IMR-90 (cell line): ENCODE data around the gene S100A16. TPM values are rescaled to one million over a fixed set of nuclear protein-coding genes. Genes with fewer than 3 reads are reported as not detected.
A peak's percentile ranks its signal among the peaks of the same experiment; 100 is the strongest.

Experiments
- ATAC-seq: fragments of 200-7000 bp; cut with Tn5 transposase; 2 replicates; pipeline ENCODE4 v1.9.1; 2020; ENCODE audit warnings: low read depth, mild to moderate bottlenecking, moderate library complexity
- BruUV-seq: library from RNA; stranded (reverse); fragments of 400-500 nt; replicated peaks from 2 replicates; lab custom pipeline; 2021; lab: Mats Ljungman, UMichigan
- CTCF ChIA-PET: fragments of 300-600 bp; formaldehyde crosslinking; extraction: SDS; loops from one replicate; lab custom pipeline; 2021; ENCODE audit warnings: antibody characterized with exemption; lab: Yijun Ruan, JAX
- POLR2A ChIA-PET: fragments of 300-600 bp; sonication (Branson Sonifier 250); formaldehyde crosslinking; loops from one replicate; lab custom pipeline; 2022; ENCODE audit warnings: antibody characterized with exemption; ENCODE audit not compliant: unreplicated experiment; lab: Charles Lee
- DNase-seq: peaks from one replicate; pipeline ENCODE4 v3.0.0; 2013
- H2AFZ ChIP-seq: replicated peaks from 2 replicates; pipeline ENCODE3; 2013; ENCODE audit warnings: low read length, mild to moderate bottlenecking; ENCODE audit not compliant: poor library complexity
- H2AK5ac ChIP-seq: 2 replicates; pipeline ENCODE4 v1.6.1; 2013; ENCODE audit warnings: low read depth, low read length, inconsistent platforms
- H2AK9ac ChIP-seq: replicated peaks from 2 replicates; pipeline ENCODE3; 2013; ENCODE audit warnings: mild to moderate bottlenecking, low read depth, low read length, moderate library complexity; ENCODE audit not compliant: poor library complexity
- H2BK120ac ChIP-seq: 2 replicates; pipeline ENCODE4 v1.6.1; 2013; ENCODE audit warnings: low read depth, low read length, inconsistent platforms
- H2BK15ac ChIP-seq: 3 replicates; pipeline ENCODE4 v1.6.1; 2013; ENCODE audit warnings: low read depth, low read length, inconsistent platforms
- H2BK20ac ChIP-seq: 2 replicates; pipeline ENCODE4 v1.6.1; 2013; ENCODE audit warnings: low read depth, mild to moderate bottlenecking, inconsistent platforms, low read length, moderate library complexity
- H2BK5ac ChIP-seq: 2 replicates; pipeline ENCODE4 v1.6.1; 2013; ENCODE audit warnings: mild to moderate bottlenecking, low read depth, low read length, inconsistent platforms; ENCODE audit not compliant: poor library complexity, severe bottlenecking
- H3K14ac ChIP-seq: replicated peaks from 2 replicates; pipeline ENCODE4 v1.6.1; 2013; ENCODE audit warnings: low read depth, low read length, inconsistent platforms
- H3K18ac ChIP-seq: 2 replicates; pipeline ENCODE4 v1.6.1; 2013; ENCODE audit warnings: low read depth, low read length, control low read depth
- H3K23ac ChIP-seq: 2 replicates; pipeline ENCODE4 v1.6.1; 2013; ENCODE audit warnings: low read depth, low read length, inconsistent platforms
- H3K27ac ChIP-seq: 2 replicates; pipeline ENCODE4 v1.5.1; 2013; ENCODE audit warnings: mild to moderate bottlenecking, control low read depth, low read length; ENCODE audit not compliant: insufficient read depth
- H3K27me3 ChIP-seq: 2 replicates; pipeline ENCODE4 v1.6.1; 2013; ENCODE audit warnings: low read length; ENCODE audit not compliant: control insufficient read depth, insufficient read depth
- H3K36me3 ChIP-seq: 2 replicates; pipeline ENCODE4 v1.6.1; 2013; ENCODE audit warnings: low read length, mixed read lengths; ENCODE audit not compliant: control insufficient read depth, insufficient read depth
- H3K4ac ChIP-seq: 2 replicates; pipeline ENCODE4 v1.6.1; 2013; ENCODE audit warnings: low read depth, low read length, inconsistent platforms
- H3K4me1 ChIP-seq: 2 replicates; pipeline ENCODE4 v1.6.1; 2013; ENCODE audit warnings: low read length, mixed read lengths; ENCODE audit not compliant: control insufficient read depth, insufficient read depth
- H3K4me2 ChIP-seq: 2 replicates; pipeline ENCODE4 v1.6.1; 2013; ENCODE audit warnings: low read depth, mild to moderate bottlenecking, control low read depth, low read length, moderate library complexity
- H3K4me3 ChIP-seq: 2 replicates; pipeline ENCODE4 v1.5.1; 2013; ENCODE audit warnings: low read depth, mild to moderate bottlenecking, control low read depth, low read length, moderate library complexity; ENCODE audit not compliant: insufficient read depth
- H3K56ac ChIP-seq: 2 replicates; pipeline ENCODE4 v1.6.1; 2013; ENCODE audit warnings: low read length, inconsistent platforms; ENCODE audit not compliant: insufficient read depth; ENCODE audit errors: extremely low read depth
- H3K79me1 ChIP-seq, 2 experiments: 2 replicates each; pipeline ENCODE4 v1.6.1; 2013; ENCODE audit warnings: low read length in 2 of 2, inconsistent platforms in 1 of 2, low read depth in 1 of 2
- H3K9ac ChIP-seq: 2 replicates; pipeline ENCODE4 v1.6.1; 2013; ENCODE audit warnings: low read depth, low read length, control low read depth
- H3K9me1 ChIP-seq: 2 replicates; pipeline ENCODE4 v1.6.1; 2013; ENCODE audit warnings: low read length, inconsistent platforms; ENCODE audit not compliant: insufficient read depth
- H3K9me3 ChIP-seq: 2 replicates; pipeline ENCODE4 v1.6.1; 2013; ENCODE audit warnings: low read length; ENCODE audit not compliant: control insufficient read depth, insufficient read depth
- H4K20me1 ChIP-seq: 2 replicates; pipeline ENCODE4 v1.6.1; 2013; ENCODE audit warnings: low read length, inconsistent platforms; ENCODE audit not compliant: insufficient read depth
- H4K5ac ChIP-seq: 2 replicates; pipeline ENCODE4 v1.6.1; 2013; ENCODE audit warnings: mild to moderate bottlenecking, low read depth, low read length, control low read depth
- H4K8ac ChIP-seq, 2 experiments: 2 replicates each; pipeline ENCODE4 v1.6.1; 2013; ENCODE audit warnings: low read depth in 2 of 2, low read length in 2 of 2, control low read depth in 1 of 2, inconsistent platforms in 1 of 2
- H4K91ac ChIP-seq: 2 replicates; pipeline ENCODE4 v1.6.1; 2013; ENCODE audit warnings: low read depth, low read length, inconsistent platforms; ENCODE audit not compliant: insufficient read depth
- CEBPB ChIP-seq: IDR thresholded peaks from 2 replicates; pipeline ENCODE4 v1.6.1; 2012; ENCODE audit warnings: low read depth, low read length, improper control_type of control experiment
- FOS ChIP-seq: fragments of 150-350 bp; IDR thresholded peaks from 2 replicates; pipeline ENCODE4 v1.6.1; 2016; ENCODE audit warnings: low read depth, low read length
- MAFK ChIP-seq: IDR thresholded peaks from 2 replicates; pipeline ENCODE4 v1.6.1; 2012; ENCODE audit warnings: low read depth, low read length, improper control_type of control experiment
- MAZ ChIP-seq: IDR thresholded peaks from 2 replicates; pipeline ENCODE4 v1.6.1; 2012; ENCODE audit warnings: low read depth, mild to moderate bottlenecking, low read length, improper control_type of control experiment, moderate library complexity, borderline replicate concordance
- MXI1 ChIP-seq: IDR thresholded peaks from 2 replicates; pipeline ENCODE4 v1.6.1; 2012; ENCODE audit warnings: low read depth, mild to moderate bottlenecking, low read length, moderate library complexity, borderline replicate concordance
- RAD21 ChIP-seq: IDR thresholded peaks from 2 replicates; pipeline ENCODE4 v1.6.1; 2012; ENCODE audit warnings: low read length, improper control_type of control experiment
- RCOR1 ChIP-seq: IDR thresholded peaks from 2 replicates; pipeline ENCODE4 v1.6.1; 2012; ENCODE audit warnings: mild to moderate bottlenecking, low read length, improper control_type of control experiment; ENCODE audit not compliant: insufficient replicate concordance
- RFX5 ChIP-seq: IDR thresholded peaks from 2 replicates; pipeline ENCODE4 v1.8.0; 2012; ENCODE audit warnings: low read depth, mild to moderate bottlenecking, low read length, moderate library complexity
- WGBS, 2 experiments: methylation state at CpG; one replicate each; pipeline versions ENCODE4 v1.1.5 to v1.1.7; 2013; ENCODE audit warnings: missing lambda C conversion rate in 2 of 2; ENCODE audit not compliant: insufficient read length in 1 of 2; ENCODE audit errors: extremely low coverage in 2 of 2; 5-methylcytosine and 5-hydroxymethylcytosine counted together
- dilution Hi-C: fragments of 300-500 bp; cut with HindIII; formaldehyde crosslinking; loops from one replicate; pipeline ENCODE4 v1.14.3; 2018; ENCODE audit warnings: low sequenced_read_pairs; ENCODE audit not compliant: unreplicated experiment
- in situ Hi-C: fragments of 300-500 bp; cut with MboI; formaldehyde crosslinking; loops from 3 replicates; pipeline ENCODE4 v1.14.3; 2019; ENCODE audit warnings: low sequenced_read_pairs, inconsistent platforms, mixed read lengths
- intact Hi-C: fragments of 100-400 bp; cut with micrococcal nuclease; formaldehyde crosslinking; loops from 2 replicates; pipeline ENCODE4 v1.10.0; 2022
- polyA plus RNA-seq, 3 experiments: library from polyadenylated mRNA; depleted of rRNA; stranded (reverse); fragments of >200 nt; gene quantifications; 2 replicates each; pipeline ENCODE4 v1.2.3, GENCODE V29; 2012; ENCODE audit warnings: low replicate concordance in 1 of 3
- total RNA-seq: library from RNA; depleted of rRNA; stranded (reverse); fragments of >200 nt; gene quantifications from 2 replicates; pipeline ENCODE4 v1.2.3, GENCODE V29; 2012
- TF ChIP-seq, protein P1 (sequence below): fragments of 150-350 bp; IDR thresholded peaks from 2 replicates; pipeline ENCODE4 v1.6.1; 2017; ENCODE audit warnings: mild to moderate bottlenecking, antibody characterized with exemption, low read length, low read depth
- TF ChIP-seq, protein P2 (sequence below): fragments of 150-350 bp; IDR thresholded peaks from 2 replicates; pipeline ENCODE4 v1.6.1; 2016; ENCODE audit warnings: low read depth, mild to moderate bottlenecking, low read length, moderate library complexity, borderline replicate concordance
- TF ChIP-seq, protein P3 (sequence below): conservative IDR thresholded peaks from 2 replicates; pipeline ENCODE4 v1.5.1; 2012; ENCODE audit warnings: mild to moderate bottlenecking, low read depth, low read length, improper control_type of control experiment

S100A16 gene
- total and polyA plus RNA-seq, 2 of the 4 experiments (the other 2 are of a cell fraction): 201 to 515 TPM

DNA sequence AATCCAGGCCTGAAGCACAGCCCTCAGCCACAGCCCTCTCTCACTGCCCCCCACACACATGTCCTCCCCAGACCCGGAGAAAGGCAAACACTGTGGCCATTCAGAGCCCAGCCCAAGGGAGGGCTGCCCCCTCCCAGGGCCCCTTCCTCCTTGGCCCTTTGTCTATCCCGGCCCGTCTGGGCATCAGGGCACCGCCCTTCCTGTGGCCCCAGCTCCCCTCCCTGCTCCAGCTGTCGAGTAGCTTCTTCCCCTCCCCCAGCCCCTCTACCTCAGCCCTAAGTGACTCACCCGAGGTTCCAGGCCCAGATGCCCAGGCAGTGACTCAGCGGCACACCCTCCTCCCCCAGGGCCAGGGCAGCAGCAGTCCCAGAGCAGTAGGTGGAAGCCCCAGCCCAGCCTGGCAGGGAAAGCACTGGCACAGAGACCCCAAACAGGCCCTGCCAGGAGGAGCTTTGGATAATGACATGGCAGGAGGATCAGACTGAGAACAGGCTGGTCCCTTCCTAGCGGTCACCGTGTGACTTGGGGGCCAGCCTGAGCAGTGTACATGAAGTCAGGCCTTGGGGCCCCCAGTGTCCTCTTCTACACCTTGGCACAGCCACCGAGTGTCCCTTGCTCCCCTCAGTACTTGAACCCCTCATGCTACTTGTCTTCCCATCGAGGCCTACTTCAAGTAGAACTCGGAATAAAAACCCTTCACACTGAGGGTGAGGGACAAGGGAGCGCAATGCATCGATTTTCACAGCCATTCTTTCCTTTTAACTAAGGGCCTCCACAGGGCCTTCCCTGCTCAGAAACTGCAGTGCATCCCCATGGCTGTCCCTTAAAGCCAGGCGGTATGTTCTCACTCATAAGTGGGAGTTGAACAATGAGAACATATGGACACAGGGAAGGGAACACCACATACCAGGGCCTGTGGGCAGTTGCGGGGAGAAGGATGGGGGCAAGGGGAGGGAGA lies 46.2 kb downstream of the S100A16 start:
- WGBS, 2 experiments: 11% methylated on average over 7 of the region's 16 CpGs; no CpG with 5 or more reads in 1 of the 2 experiments
- CTCF ChIA-PET: interaction anchor here (1.5 kb wide), 1 partner anchor 32 kb away, joined by 13 read pairs; no protein-coding TSS in a partner anchor
- BruUV-seq: no TSS peak
- TF ChIP-seq RCOR1 (peak; percentile 95), RFX5 (no peak), MXI1 (peak; percentile 44; the same call in 1 of the 2 replicates), MAZ (peak; percentile 95; the same call in 1 of the 2 replicates), RAD21 (peak; percentile 35; the same call in 1 of the 2 replicates), FOS (peak; percentile 100), CEBPB (0 out of 2 replicates have a peak, but pooled peaks have one; percentile 0), MAFK (no peak)
- TF ChIP-seq, protein P1, sequence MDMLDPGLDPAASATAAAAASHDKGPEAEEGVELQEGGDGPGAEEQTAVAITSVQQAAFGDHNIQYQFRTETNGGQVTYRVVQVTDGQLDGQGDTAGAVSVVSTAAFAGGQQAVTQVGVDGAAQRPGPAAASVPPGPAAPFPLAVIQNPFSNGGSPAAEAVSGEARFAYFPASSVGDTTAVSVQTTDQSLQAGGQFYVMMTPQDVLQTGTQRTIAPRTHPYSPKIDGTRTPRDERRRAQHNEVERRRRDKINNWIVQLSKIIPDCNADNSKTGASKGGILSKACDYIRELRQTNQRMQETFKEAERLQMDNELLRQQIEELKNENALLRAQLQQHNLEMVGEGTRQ: no peak
- TF ChIP-seq, protein P2, sequence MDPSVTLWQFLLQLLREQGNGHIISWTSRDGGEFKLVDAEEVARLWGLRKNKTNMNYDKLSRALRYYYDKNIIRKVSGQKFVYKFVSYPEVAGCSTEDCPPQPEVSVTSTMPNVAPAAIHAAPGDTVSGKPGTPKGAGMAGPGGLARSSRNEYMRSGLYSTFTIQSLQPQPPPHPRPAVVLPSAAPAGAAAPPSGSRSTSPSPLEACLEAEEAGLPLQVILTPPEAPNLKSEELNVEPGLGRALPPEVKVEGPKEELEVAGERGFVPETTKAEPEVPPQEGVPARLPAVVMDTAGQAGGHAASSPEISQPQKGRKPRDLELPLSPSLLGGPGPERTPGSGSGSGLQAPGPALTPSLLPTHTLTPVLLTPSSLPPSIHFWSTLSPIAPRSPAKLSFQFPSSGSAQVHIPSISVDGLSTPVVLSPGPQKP: no peak
- TF ChIP-seq, protein P3, sequence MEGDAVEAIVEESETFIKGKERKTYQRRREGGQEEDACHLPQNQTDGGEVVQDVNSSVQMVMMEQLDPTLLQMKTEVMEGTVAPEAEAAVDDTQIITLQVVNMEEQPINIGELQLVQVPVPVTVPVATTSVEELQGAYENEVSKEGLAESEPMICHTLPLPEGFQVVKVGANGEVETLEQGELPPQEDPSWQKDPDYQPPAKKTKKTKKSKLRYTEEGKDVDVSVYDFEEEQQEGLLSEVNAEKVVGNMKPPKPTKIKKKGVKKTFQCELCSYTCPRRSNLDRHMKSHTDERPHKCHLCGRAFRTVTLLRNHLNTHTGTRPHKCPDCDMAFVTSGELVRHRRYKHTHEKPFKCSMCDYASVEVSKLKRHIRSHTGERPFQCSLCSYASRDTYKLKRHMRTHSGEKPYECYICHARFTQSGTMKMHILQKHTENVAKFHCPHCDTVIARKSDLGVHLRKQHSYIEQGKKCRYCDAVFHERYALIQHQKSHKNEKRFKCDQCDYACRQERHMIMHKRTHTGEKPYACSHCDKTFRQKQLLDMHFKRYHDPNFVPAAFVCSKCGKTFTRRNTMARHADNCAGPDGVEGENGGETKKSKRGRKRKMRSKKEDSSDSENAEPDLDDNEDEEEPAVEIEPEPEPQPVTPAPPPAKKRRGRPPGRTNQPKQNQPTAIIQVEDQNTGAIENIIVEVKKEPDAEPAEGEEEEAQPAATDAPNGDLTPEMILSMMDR: no peak

More for the DNA sequence above, 46.2 kb downstream of the S100A16 start:
- H4K20me1 ChIP-seq: no peaks in the 10 kb centered on the region
- in situ Hi-C loops: loop anchor here (5.0 to 10.0 kb wide), 2 partner anchors 34 to 52 kb away; no protein-coding TSS in a partner anchor
- H3K4me2 ChIP-seq: peak overlapping the region; percentile 25
- peak overlapping the region; percentile 76 for H2AFZ ChIP-seq
- intact Hi-C loops: loop anchor here (2.0 kb wide), 1 partner anchor 18 kb away; the partner anchor contains the start of gene S100A3
- peak overlapping the region; percentile 100 for H3K4ac ChIP-seq
- H3K4me1 ChIP-seq: peaks cover 31% of the 10 kb centered on the region
- H3K14ac ChIP-seq: peak overlapping the region; percentile 100
- dilution Hi-C loops: no loop called here
- peak overlapping the region; percentile 94 for H3K27ac ChIP-seq
- H2BK120ac ChIP-seq: peak overlapping the region; percentile 100
- POLR2A ChIA-PET: interaction anchor here (0.5 to 1.6 kb wide), 10 partner anchors 12 to 153 kb away, joined by 3 to 34 read pairs (median 4); partner anchors contain the start of genes S100A13, S100A5 and S100A6
- peak overlapping the region; percentile 66 for H3K9ac ChIP-seq
- peak overlapping the region; percentile 98 for H2BK5ac ChIP-seq
- peak overlapping the region; percentile 99 for H4K5ac ChIP-seq
- no peak overlapping the region for H3K4me3 ChIP-seq
- H3K27me3 ChIP-seq: no peaks in the 10 kb centered on the region
- ATAC-seq: peak; percentile 85
- H3K18ac ChIP-seq: peak overlapping the region; percentile 98
- peak overlapping the region; percentile 100 for H3K23ac ChIP-seq
- peak overlapping the region; percentile 99 for H3K56ac ChIP-seq
- peak overlapping the region; percentile 100 for H2BK20ac ChIP-seq
- H4K91ac ChIP-seq: peak overlapping the region; percentile 100
- H3K9me3 ChIP-seq: no peaks in the 10 kb centered on the region
- DNase-seq: peak; percentile 99
- peak overlapping the region; percentile 100 for H2AK5ac ChIP-seq
- peak overlapping the region; percentile 100 for H2AK9ac ChIP-seq
- H2BK15ac ChIP-seq: peak overlapping the region; percentile 99
- peak overlapping the region; percentile 97 to 100 for H4K8ac ChIP-seq
- peaks cover 4 to 49% of the 10 kb centered on the region in 2 experiments; a peak in 3 of 4 replicates for H3K79me1 ChIP-seq
- H3K36me3 ChIP-seq: no peaks in the 10 kb centered on the region
- peaks cover 28% of the 10 kb centered on the region for H3K9me1 ChIP-seq
